ENCODE data around the gene GALNS.

DNA sequence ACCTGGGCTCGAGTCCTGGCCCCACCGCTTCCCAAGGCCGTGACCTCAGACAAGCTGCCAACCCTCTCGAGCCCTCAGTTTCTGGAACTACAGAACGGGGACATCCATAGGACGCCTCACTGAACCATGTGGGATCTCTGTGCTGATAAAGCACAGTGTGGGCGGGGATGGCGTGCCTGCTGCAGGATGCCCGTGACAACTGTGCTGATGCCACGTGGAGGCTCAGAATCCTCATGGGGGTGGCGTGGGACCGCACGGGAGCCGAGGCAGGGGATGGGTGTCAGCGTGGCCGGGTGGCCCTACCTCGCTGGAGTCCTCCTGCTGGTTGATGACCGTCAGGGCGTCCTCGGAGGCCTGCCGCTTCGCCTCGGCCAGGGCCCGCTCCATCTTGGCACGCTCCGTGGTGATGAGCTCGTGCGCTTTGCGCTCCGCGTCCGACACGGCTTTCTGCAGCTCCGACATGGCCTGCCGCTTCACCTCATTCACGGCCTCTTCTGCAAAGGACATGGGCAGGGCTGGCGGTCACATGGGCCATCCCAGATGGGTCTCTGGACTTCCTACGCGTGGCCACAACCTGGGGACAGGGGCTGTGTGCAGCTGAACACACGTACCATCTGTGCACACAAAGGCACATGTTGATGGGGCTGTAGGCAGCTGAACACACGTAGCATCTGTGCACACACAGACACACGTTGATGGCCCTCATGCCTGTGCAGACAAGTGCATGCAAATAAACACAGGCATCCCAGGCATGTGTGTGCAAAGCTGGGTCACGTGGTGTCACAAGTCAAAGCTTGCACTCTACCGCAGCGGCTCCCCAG lies 22.4 kb upstream of the GALNS start:
- TF ChIP-seq, protein P1, sequence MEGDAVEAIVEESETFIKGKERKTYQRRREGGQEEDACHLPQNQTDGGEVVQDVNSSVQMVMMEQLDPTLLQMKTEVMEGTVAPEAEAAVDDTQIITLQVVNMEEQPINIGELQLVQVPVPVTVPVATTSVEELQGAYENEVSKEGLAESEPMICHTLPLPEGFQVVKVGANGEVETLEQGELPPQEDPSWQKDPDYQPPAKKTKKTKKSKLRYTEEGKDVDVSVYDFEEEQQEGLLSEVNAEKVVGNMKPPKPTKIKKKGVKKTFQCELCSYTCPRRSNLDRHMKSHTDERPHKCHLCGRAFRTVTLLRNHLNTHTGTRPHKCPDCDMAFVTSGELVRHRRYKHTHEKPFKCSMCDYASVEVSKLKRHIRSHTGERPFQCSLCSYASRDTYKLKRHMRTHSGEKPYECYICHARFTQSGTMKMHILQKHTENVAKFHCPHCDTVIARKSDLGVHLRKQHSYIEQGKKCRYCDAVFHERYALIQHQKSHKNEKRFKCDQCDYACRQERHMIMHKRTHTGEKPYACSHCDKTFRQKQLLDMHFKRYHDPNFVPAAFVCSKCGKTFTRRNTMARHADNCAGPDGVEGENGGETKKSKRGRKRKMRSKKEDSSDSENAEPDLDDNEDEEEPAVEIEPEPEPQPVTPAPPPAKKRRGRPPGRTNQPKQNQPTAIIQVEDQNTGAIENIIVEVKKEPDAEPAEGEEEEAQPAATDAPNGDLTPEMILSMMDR (IDR thresholded peaks at IDR 0.05 in 8 of 11, conservative IDR thresholded peaks at IDR 0.05 in 3 of 11): no peak
- TF ChIP-seq POLR2A (IDR thresholded peaks at IDR 0.05): no peak
- TF ChIP-seq POLR2AphosphoS5 (IDR thresholded peaks at IDR 0.05): peak in 1 of 3 donors; percentile 37
